ENCODE results near the gene APCDD1.

Gene APCDD1

GRCh38 chr18:10453806-10454680 is at the start of gene APCDD1:
Gene APCDD1 (plus strand): TSS chr18:10454635. CDS start chr18:10454982, 347 bp downstream.
- no peak for DNase-seq

GRCh38 chr18:10405014-10405493 is 49.4 kb upstream of the APCDD1 start:
- no peak for DNase-seq

- no peak for DNase-seq
Measured at GRCh38 chr18:10405816-10406663, 48.4 kb upstream of the APCDD1 start.

- no peak for DNase-seq
Measured at GRCh38 chr18:10408131-10408530, 46.3 kb upstream of the APCDD1 start.

- no peak for DNase-seq
Measured at GRCh38 chr18:10409041-10409440, 45.4 kb upstream of the APCDD1 start.

- DNase-seq, result no peak
Measured at GRCh38 chr18:10410472-10411308, 43.7 kb upstream of the APCDD1 start.

GRCh38 chr18:10412933-10413332 is 41.5 kb upstream of the APCDD1 start:
- DNase-seq, result no peak

GRCh38 chr18:10413722-10414121 is 40.7 kb upstream of the APCDD1 start:
- DNase-seq, result no peak

GRCh38 chr18:10414293-10414842 is 40.1 kb upstream of the APCDD1 start:
- no peak for DNase-seq

GRCh38 chr18:10416065-10416464 is 38.4 kb upstream of the APCDD1 start:
- DNase-seq, result no peak

GRCh38 chr18:10417191-10417590 is 37.2 kb upstream of the APCDD1 start:
- no peak for DNase-seq

GRCh38 chr18:10417664-10418063 is 36.8 kb upstream of the APCDD1 start:
- no peak for DNase-seq

GRCh38 chr18:10418836-10419235 is 35.6 kb upstream of the APCDD1 start:
- DNase-seq, result no peak

- no peak for DNase-seq
Measured at GRCh38 chr18:10419420-10420103, 34.9 kb upstream of the APCDD1 start.

- DNase-seq, result no peak
Measured at GRCh38 chr18:10420561-10421352, 33.7 kb upstream of the APCDD1 start.

- no peak for DNase-seq
Measured at GRCh38 chr18:10421859-10422258, 32.6 kb upstream of the APCDD1 start.

- DNase-seq, result no peak
Measured at GRCh38 chr18:10422731-10423130, 31.7 kb upstream of the APCDD1 start.

GRCh38 chr18:10424585-10425307 is 29.7 kb upstream of the APCDD1 start:
- DNase-seq, result no peak

GRCh38 chr18:10430677-10431076 is 23.8 kb upstream of the APCDD1 start:
- DNase-seq, result no peak

- no peak for DNase-seq
Measured at GRCh38 chr18:10431680-10432079, 22.8 kb upstream of the APCDD1 start.
